NCI-H2107 treated with DMSO at 0.1 percent for 48 hours (cell line): Measurements from ENCODE around the gene KRCC1.
"Not testable (repeated sequence)": the region's sequence is repeated elsewhere in the genome, so short reads cannot be mapped to it uniquely, and the experiment has no call there.

Experiments used
- DNase-seq: peaks from one replicate; lab custom pipeline; 2025; ENCODE audit not compliant: unreplicated experiment; lab: John Stamatoyannopoulos, UW

Gene KRCC1

DNA sequence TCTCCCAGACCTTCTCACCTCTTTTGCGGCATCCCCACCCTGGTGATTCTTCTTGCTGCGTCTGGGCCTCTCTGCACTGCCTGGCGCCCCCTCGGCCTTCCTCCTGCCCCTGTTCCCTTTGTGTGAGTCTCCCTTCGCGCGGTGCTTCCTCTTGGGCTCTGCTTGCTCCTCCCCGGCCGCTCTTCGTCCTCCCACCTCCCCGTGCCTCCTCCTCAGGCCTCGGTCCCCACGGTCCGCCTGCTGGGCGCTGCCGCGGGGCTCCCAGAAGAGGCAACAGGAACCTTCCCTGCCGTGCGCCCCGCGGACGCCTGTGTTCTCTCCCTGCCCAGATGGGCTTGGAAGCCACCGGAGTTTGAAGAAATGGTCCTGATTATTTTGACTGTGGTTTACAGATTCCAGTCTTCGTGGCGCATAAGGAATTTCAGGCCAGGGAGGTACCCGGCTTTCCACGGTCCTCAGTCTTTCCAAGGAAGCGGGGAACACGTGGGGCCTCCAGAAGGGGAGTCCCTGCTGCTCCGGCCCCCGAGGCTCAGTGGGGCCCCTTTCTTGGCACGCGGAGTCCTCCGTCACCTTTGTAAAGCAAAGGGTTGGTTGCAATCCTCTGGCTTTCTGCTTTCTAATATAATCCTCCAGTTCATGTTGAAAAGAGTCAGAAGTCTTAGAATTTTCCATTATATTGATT lies 52.4 kb downstream of the KRCC1 start:
- no peak for DNase-seq

DNA sequence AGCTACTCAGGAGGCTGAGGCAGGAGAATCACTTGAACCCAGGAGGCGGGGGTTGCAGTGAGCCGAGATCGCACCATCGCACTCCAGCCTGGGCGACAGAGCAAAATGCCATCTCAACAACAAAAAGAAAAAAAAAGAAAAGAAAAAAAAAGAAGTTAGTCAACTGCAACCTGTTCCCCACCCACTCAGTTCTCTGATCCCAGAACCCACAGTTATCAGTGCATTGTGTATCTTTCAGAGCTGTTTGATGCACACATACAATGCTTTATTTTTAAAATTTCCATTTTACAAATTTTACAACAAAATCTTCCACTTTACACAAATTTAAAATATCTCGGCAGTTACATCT lies 53.2 kb downstream of the KRCC1 start:
- no peak for DNase-seq

DNA sequence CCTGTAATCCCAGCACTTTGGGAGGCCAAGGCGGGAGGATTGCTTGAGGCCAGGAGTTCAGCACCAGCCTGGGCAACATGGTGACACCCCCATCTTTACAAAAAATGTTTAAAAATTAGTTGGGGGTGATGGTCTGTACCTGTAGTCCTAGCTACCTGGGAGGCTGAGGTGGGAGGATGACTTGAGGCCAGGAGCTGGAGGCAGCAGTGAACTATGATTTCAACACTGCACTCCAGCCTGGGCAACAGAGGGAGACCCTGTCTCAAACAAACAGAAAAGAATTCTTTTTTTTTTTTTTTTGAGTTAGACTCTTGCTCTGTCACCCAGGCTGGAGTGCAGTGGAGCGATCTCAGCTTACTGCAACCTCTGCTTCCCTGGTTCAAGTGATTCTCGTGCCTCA lies 55.1 kb downstream of the KRCC1 start:
- not testable (repeated sequence) for DNase-seq

DNA sequence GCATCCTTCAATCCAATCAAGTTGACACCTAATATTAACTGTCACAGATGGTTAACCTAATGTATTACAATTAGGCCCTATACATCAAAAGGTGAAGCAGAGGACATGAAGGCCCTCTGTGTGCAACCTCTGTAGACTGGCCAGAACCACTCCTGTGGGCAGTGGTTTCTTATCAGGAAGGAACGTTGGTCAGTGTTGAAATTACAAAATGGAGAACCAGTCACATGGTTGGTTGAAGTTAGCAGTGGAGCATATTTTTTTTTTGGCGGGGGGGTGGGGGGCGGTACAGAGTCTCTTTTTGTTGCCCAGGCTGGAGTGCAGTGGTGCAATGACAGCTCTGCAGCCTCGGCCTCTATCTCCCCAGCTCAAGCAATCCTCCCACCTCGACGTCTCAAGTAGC lies 59.0 kb downstream of the KRCC1 start:
- no peak for DNase-seq

DNA sequence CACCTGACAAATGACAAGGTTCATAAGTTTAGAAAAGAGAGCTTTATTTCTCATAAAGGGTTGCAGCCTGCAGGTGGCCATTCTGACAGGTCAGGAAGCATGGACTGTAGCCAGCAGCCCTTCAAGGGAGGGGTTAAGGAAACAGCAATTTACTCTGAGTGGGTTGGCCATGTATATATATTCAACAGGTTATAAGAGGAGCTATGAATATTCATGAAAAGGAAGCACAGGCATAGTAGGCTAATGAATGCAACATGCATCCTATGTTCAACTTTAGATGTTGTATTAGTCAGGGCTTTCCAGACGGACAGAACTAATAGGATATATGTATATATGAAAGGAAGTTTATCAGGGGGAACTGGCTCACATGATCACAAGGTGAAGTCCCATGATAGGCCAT lies 59.8 kb downstream of the KRCC1 start:
- DNase-seq = no peak

DNA sequence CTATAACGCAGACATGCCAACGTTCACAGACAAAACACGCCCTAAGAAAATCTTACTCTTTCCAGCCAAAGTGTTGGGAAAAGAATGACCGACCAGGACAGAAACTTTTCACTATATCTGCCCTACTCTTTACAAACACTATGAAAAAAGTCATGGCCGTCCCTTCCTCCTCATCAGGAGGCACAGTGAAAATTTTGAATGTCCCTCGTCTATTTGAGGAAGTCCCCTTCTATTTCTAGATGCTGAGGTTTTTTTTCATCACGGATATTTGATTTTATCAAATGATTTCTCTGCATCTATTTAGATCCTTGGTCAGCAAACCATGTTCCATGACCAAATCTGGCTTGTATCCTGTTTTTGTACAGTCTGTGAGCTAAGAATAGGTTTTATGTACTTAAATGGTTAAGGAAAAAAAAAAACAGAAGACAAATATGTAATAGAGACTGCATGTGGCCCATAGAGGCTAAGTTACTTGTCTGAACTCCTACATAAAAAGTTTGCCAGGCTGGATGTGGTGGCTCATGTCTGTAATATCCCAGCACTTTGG lies 61.2 kb downstream of the KRCC1 start:
- not testable (repeated sequence) for DNase-seq

DNA sequence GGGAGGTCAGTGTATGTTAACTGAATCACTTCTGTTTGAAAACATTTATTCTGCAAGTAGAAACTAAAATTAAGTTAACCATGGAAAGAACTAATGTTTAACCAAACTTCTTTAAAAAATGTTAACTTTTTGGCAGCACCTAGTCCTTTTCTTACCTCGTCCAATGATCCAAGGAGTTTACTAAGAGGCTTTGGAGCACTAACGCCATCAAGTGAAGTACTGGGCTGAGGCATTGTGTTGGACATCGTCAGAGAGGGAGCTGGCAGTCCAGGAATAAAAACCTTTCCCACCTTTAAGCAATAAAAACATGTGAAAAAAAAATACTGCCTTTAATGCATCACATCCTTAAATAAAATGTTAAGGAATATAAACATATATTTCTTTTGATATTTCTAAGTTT lies 63.0 kb downstream of the KRCC1 start:
- DNase-seq = not testable (repeated sequence)

DNA sequence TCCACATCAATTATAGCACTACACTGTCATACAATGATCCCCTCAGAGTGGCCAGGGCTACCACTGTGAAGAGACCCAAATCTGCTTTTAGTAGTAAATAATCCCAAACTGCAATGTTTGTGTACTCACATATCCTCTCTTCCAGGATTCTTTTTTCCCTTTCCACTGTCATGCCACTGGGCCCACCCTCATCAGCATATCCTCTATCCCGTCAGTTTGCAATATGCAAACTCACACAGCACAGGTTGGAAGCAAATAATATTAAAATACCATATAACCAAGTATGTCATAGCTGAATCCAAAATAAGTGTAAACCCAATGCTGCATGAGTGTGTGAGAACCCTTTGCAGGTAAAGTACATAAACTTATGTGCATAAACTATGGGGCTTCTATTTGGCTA lies 68.1 kb downstream of the KRCC1 start:
- not testable (repeated sequence) for DNase-seq

DNA sequence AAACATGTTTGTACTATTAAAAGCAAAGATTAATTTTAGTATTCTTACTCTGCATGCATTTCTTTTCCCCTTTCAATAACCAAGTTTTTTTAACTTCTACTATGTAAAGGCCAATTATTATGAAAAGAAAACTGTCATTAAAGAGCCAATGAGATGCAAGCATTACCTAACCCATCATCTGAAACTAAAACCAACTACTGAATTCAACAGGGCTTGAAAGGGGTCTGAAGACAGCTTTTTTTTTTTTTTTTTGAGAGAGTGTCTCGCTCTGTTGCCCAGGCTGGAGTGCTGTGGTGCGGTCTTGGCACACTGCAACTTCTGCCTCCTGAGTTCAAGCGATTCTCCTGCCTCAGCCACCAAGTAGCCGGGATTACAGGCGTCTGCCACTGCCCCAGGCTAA lies 69.7 kb downstream of the KRCC1 start:
- not testable (repeated sequence) for DNase-seq

DNA sequence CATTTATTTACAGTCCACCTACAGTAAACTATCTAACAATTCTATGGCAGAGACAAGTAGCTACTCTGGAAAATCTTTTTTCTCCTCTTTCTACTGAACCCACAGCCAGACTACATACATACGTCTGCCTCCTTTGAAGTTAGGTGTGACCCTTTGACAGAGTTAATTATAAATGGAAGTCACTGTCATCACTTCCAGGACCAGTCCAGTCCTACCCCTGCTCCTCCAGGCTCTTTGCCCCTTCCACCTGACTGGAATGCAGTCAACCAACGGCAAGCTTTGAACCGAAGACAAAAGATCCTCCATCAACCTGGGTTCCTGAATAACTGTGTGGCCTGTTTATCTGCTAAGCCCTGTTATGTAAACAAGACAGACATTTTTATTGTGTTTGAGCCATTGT lies 74.4 kb downstream of the KRCC1 start:
- DNase-seq = not testable (repeated sequence)
